Fibroblast of villous mesenchyme (primary cell): ENCODE results near the gene TTLL1. TPM values are rescaled to one million over a fixed set of nuclear protein-coding genes. Genes with fewer than 3 reads are reported as not detected.

Experiments
- DNase-seq: peaks from one replicate; pipeline ENCODE4 v3.0.0-alpha.2; 2010; ENCODE audit warnings: low read depth
- H3K4me3 ChIP-seq: 2 replicates; pipeline ENCODE4 v1.5.1; 2011; ENCODE audit warnings: low read depth, mild to moderate bottlenecking, low read length
- total RNA-seq: library from RNA; depleted of rRNA; stranded (reverse); fragments of >200 nt; gene quantifications from 2 replicates; pipeline ENCODE4 v1.2.3, GENCODE V29; 2012
- TF ChIP-seq, protein P1 (sequence below): IDR thresholded peaks from 2 replicates; pipeline ENCODE4 v1.5.1; 2012; ENCODE audit warnings: low read depth, mild to moderate bottlenecking, low read length; ENCODE audit not compliant: insufficient read depth

TTLL1 gene
- total RNA-seq, 1 donor, result 8.2 TPM

GRCh38 chr22:42994276-42994916, 94.8 kb downstream of the TTLL1 start:
- H3K4me3 ChIP-seq, result peak overlapping the region; percentile 35
- TF ChIP-seq, protein P1, sequence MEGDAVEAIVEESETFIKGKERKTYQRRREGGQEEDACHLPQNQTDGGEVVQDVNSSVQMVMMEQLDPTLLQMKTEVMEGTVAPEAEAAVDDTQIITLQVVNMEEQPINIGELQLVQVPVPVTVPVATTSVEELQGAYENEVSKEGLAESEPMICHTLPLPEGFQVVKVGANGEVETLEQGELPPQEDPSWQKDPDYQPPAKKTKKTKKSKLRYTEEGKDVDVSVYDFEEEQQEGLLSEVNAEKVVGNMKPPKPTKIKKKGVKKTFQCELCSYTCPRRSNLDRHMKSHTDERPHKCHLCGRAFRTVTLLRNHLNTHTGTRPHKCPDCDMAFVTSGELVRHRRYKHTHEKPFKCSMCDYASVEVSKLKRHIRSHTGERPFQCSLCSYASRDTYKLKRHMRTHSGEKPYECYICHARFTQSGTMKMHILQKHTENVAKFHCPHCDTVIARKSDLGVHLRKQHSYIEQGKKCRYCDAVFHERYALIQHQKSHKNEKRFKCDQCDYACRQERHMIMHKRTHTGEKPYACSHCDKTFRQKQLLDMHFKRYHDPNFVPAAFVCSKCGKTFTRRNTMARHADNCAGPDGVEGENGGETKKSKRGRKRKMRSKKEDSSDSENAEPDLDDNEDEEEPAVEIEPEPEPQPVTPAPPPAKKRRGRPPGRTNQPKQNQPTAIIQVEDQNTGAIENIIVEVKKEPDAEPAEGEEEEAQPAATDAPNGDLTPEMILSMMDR, result no peak
- DNase-seq, result no peak

GRCh38 chr22:42993651-42994275, 95.4 kb downstream of the TTLL1 start:
- TF ChIP-seq, protein P1, result no peak
- H3K4me3 ChIP-seq, result no peak overlapping the region
- DNase-seq, result peak; percentile 59

- no peak overlapping the region for H3K4me3 ChIP-seq
- no peak for DNase-seq
- TF ChIP-seq, protein P1, result no peak
Measured at GRCh38 chr22:42992886-42993479, 96.2 kb downstream of the TTLL1 start.

GRCh38 chr22:42992092-42992491, 97.1 kb downstream of the TTLL1 start:
- TF ChIP-seq, protein P1, result no peak
- H3K4me3 ChIP-seq, result no peak overlapping the region
- no peak for DNase-seq

DNA sequence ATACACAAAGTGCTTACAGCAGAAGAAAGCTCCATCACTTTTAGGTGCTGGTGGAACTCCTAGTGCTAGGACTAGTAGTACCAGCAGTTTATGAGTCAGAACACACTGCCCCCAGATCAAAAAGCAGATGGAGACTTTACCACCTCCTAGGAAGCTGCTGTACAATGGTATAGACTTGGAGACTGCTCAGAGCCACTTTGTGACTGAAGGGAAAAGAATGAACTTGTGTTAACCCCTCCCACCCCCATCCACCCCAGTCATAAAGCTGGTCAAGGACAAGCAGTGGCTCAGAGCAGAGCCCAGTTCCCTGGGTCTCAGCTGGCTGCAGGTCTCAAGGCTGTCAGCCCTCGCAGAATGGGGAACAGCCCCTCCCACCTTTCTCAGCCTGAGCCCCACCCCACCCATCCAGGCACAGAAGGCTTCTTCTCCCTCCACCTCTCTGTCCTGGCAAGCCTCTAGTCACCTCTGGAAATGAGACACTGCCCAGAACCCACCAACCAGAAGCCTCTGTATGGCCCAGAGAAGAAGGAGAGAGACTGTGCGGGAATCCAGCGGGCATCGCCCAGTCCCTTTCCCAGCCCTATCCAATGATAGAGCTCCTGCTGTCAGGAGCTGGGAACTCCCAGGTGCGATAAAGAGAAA, 98.1 kb downstream of the TTLL1 start:
- H3K4me3 ChIP-seq, result no peak overlapping the region
- TF ChIP-seq, protein P1, result no peak
- DNase-seq, result peak; percentile 86

GRCh38 chr22:42990131-42990838, 98.9 kb downstream of the TTLL1 start:
- TF ChIP-seq, protein P1, result peak; percentile 49
- DNase-seq, result peak; percentile 88
- H3K4me3 ChIP-seq, result no peak overlapping the region
